Spleen (tissue), 7 donors: Measurements from ENCODE around the gene NUP98.

ENCODE experiments used
- POLR2AphosphoS5 ChIP-seq, 3 donors: sonication (generic); formaldehyde crosslinking; IDR thresholded peaks; one replicate each; pipeline ENCODE4 v1.5.1; 2017; ENCODE audit warnings: antibody characterized with exemption in 3 of 3
- TF ChIP-seq, protein P1 (sequence below), 11 experiments: fragments of 200-600 bp in 7 of 11; fragments of 450-650 bp in 4 of 11; sonication (generic) in 4 of 11; IDR thresholded peaks in 8 of 11; conservative IDR thresholded peaks in 3 of 11; 1 replicate in 7 of 11; 2 replicates in 4 of 11; pipeline versions ENCODE4 v1.4.0 to v1.8.0; 2016 to 2021; ENCODE audit warnings: antibody characterized with exemption in 11 of 11, inconsistent platforms in 4 of 11, mild to moderate bottlenecking in 1 of 11
- donor health status: DM: no; HTN: no; CAD: no; lungs with moderate emphysema.
- donor health status: DM: no; HTN: no; CAD: no.
- donor health status: DM: no; HTN: no; CAD: no.

DNA sequence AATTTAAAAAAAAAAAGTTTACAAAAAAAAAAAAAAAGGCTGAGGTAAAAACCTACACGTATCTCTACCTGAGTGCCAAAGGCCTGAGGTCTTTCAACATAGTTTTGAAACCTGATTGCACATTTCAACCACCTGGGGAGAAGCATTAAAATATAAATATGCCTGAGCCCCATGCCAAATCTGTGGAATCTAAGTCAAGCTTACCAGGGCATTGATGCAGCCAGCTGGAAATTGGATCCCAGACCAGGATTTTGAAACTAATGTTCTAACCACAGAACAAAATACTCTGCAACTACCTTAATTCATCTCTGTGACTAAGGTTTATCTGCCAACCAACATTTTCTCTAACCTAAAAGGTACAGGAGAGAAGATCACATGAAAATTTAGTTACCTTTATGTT lies 87.4 kb downstream of the NUP98 start:
- TF ChIP-seq, protein P1, sequence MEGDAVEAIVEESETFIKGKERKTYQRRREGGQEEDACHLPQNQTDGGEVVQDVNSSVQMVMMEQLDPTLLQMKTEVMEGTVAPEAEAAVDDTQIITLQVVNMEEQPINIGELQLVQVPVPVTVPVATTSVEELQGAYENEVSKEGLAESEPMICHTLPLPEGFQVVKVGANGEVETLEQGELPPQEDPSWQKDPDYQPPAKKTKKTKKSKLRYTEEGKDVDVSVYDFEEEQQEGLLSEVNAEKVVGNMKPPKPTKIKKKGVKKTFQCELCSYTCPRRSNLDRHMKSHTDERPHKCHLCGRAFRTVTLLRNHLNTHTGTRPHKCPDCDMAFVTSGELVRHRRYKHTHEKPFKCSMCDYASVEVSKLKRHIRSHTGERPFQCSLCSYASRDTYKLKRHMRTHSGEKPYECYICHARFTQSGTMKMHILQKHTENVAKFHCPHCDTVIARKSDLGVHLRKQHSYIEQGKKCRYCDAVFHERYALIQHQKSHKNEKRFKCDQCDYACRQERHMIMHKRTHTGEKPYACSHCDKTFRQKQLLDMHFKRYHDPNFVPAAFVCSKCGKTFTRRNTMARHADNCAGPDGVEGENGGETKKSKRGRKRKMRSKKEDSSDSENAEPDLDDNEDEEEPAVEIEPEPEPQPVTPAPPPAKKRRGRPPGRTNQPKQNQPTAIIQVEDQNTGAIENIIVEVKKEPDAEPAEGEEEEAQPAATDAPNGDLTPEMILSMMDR (IDR thresholded peaks at IDR 0.05 in 8 of 11, conservative IDR thresholded peaks at IDR 0.05 in 3 of 11), result no peak
- no peak for TF ChIP-seq POLR2AphosphoS5 (IDR thresholded peaks at IDR 0.05)
